HG03520 (cell line): ENCODE data around the gene BTBD19.

Source experiments
- ATAC-seq: cut with Tn5 transposase; IDR thresholded peaks from one replicate; pipeline ENCODE4 v1.9.1; 2021; ENCODE audit warnings: mild to moderate bottlenecking, moderate library complexity; ENCODE audit not compliant: unreplicated experiment

BTBD19 gene

GRCh38 chr1:44853201-44853600 is 44.9 kb downstream of the BTBD19 start:
- no peak for ATAC-seq

- ATAC-seq, result no peak
These were observed 46.6 kb downstream of the BTBD19 start for GRCh38 chr1:44854970-44855369.

DNA sequence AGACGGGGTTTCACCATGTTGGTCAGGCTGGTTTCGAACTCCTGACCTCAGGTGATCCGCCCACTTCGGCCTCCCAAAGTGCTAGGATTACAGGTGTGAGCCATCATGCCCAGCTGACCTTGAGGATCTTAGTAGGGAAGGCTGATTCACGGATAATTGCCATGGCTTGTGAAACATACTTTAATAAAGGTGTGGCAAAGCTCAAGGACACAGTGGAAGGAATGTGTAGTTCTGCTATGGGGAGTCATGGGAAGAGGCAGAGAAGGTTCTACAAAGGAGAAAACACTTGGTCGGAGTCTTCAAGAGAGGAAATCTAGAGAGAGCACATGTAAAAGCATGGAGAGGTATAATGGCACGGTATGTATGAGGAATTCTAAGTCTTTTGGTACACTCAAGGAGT is 47.4 kb downstream of the BTBD19 start:
- ATAC-seq, result no peak

DNA sequence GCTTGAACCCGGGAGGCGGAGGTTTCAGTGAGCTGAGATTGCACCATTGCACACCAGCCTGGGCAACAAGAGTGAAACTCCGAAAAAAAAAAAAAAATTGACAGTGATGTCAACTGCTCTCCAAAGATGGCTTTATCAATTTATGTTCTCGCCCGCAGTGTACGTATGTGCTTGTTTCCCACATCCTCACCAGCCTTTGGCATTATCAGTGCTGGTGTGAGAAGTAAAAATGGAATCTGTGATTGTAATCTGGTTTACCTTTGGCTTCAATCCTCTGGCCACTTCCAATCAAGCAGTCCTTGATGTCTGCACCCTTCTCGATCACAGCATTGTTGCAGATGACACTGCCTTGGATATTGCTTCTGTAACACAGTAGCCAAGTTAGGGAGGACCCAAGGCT is 49.1 kb downstream of the BTBD19 start:
- ATAC-seq, result no peak

DNA sequence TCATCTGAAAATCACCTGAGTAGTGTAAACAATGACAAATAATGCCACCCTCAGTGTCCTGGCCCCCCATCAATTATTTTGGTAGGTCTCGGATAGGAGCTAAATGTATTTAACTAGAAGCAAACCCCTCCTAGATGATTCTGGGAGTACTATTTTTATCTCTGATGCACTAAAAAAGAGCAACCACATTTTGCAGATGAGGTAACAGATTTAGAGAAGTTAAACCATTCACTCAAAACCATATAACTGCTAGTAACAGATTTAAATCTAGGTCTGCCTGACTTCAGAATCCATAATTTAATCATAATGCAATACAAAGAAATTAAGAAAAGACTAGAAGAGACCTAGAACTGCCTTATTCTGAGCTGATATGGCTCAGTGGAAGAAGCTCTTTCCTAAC is 52.0 kb downstream of the BTBD19 start:
- ATAC-seq, result no peak

DNA sequence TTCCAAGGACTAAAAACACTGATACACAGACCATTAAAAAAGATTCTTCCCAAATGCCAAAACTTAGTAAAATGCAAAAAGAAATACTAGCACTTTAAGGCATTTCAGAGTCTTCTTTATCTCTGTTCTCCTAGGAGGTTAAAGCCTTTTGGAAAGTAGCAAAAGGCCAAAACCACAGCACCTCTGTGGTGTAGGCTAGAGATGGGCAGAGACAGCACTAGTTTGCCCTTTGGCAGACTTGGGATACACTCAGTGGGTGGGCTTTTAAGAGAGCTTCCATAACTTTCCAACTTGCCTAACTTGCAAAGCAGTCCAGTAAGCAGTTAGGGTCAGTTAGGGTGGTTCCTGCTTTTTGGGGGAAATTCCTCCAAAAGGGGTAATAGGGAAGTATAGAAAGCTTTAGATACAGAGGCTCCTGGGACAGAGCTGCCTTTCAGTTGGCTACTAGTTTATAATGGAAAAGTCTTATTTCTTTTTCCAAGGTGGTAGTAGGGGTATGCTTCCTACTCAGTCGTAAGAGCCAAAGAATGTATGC is 52.6 kb downstream of the BTBD19 start:
- no peak for ATAC-seq

GRCh38 chr1:44862829-44863401 is 54.6 kb downstream of the BTBD19 start:
- ATAC-seq, result no peak
